SH-SY5Y (cell line): ENCODE measurements around the gene MTTP.

Experiments
- GATA2 ChIP-seq: IDR thresholded peaks from 2 replicates; pipeline ENCODE4 v1.6.1; 2011; ENCODE audit warnings: mild to moderate bottlenecking, low read depth, low read length
- GATA3 ChIP-seq: IDR thresholded peaks from 2 replicates; pipeline ENCODE4 v1.6.1; 2011; ENCODE audit warnings: low read depth, mild to moderate bottlenecking, low read length, moderate library complexity

DNA sequence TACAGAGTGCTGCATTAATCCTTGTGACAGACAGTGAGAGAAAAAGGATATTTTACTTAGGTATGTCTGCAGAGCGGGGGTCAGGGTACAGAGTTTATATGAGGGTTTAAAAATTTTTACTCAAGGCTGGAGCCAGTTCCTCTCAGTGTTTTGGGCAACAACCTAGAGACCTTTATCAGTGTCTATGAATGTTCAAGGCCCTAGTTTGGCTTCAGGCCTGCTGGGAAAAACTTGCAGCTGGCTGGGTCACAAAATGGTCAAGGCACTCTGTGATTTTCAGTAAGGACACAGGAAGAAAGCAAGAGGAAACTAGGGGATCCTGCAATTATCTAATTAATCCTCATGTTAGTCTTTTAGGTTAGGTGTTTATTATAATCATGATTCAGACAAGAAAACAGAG, 93.8 kb downstream of the MTTP start:
- TF ChIP-seq GATA3 (no peak), GATA2 (no peak)
